GM23248 (cell line): ENCODE measurements around the gene SHC2.
"Not testable (repeated sequence)": the region's sequence is repeated elsewhere in the genome, so short reads cannot be mapped to it uniquely, and the experiment has no call there.

ENCODE experiments used
- EZH2 ChIP-seq: fragments of 200-600 bp; sonication (generic); IDR thresholded peaks from 2 replicates; pipeline ENCODE4 v1.6.1; 2018; ENCODE audit warnings: antibody characterized with exemption, mild to moderate bottlenecking; ENCODE audit not compliant: insufficient read depth, poor library complexity, severe bottlenecking
- EZH2phosphoT487 ChIP-seq: fragments of 200-600 bp; sonication (generic); IDR thresholded peaks from 2 replicates; pipeline ENCODE4 v1.6.1; 2018; ENCODE audit warnings: antibody characterized with exemption, moderate library complexity, mild to moderate bottlenecking, low read depth; ENCODE audit not compliant: insufficient read depth

DNA sequence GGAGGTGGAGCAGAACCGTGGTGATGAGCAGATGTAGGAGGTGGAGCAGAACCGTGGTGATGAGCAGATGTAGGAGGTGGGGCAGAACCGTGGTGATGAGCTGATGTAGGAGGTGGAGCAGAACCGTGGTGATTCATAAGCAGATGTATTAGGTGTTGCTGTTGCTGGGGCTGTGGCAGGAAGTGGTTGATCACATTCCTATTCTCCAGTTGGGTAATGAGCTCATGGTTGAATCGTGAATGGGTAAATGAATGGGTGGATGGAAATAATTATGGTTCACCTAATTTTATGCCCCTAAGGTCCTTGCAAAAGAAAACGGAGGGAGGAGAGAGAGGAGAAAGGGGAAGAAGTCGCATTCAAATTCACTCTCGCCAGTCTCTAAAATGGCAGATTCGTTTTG is 78.3 kb downstream of the SHC2 start:
- not testable (repeated sequence) for TF ChIP-seq EZH2, EZH2phosphoT487
